Fibroblast of pulmonary artery (primary cell): Measurements from ENCODE around the gene DFFB.
"Not testable (repeated sequence)": the region's sequence is repeated elsewhere in the genome, so short reads cannot be mapped to it uniquely, and the experiment has no call there.

ENCODE experiments used
- DNase-seq: peaks from one replicate; pipeline ENCODE4 v3.0.0-alpha.2; 2010; ENCODE audit warnings: low read depth
- H3K4me3 ChIP-seq: replicated peaks from 2 replicates; pipeline ENCODE4 v1.5.1; 2011; ENCODE audit warnings: low read depth, mild to moderate bottlenecking, control low read depth, low read length, moderate library complexity
- TF ChIP-seq, protein P1 (sequence below): IDR thresholded peaks from 2 replicates; pipeline ENCODE4 v1.5.1; 2011; ENCODE audit warnings: mild to moderate bottlenecking, control low read depth, low read length, inconsistent platforms; ENCODE audit errors: missing control alignments

DFFB gene

DNA sequence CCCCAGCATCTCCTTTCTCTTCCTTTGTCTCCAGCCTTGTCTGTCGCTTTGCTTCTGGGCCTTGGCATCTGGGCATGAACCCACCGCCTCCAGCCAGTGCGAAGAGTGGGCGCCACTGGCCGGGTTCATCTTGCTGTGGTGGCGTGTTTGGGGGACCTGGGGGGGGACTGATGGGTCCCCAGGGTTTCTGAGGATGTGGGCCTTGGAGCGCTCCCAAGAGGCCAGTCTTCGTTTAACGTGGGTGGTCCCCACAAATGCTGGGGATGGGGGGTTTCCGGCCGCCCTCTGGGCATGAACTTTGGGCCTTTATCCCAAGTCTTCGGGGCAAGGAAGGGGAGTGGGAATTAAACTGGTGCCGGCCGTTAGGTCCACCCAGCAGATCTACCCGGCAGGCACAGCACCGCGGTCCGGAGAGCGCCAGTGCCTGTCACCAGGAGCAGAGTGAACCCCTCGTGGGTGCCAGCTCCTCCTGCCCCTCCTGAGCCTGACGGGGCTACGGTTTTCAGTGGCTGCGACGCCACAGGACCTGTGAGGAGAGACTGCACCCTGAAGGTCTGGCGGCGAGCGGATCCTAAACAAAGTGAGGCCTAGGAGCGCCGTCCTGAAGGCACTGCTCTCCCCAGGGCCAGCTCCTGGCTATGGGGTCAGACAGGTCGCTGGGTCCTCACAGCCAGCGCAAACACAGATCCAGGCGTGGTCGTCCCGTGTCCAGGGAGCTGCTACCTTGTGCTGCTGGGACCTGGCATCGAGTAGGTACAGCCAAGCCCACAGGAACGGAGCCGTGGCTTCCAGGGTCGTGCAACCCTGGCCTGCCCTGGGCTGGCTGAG is 54.9 kb downstream of the DFFB start:
- DNase-seq = no peak
- no peak overlapping the region for H3K4me3 ChIP-seq
- TF ChIP-seq, protein P1, sequence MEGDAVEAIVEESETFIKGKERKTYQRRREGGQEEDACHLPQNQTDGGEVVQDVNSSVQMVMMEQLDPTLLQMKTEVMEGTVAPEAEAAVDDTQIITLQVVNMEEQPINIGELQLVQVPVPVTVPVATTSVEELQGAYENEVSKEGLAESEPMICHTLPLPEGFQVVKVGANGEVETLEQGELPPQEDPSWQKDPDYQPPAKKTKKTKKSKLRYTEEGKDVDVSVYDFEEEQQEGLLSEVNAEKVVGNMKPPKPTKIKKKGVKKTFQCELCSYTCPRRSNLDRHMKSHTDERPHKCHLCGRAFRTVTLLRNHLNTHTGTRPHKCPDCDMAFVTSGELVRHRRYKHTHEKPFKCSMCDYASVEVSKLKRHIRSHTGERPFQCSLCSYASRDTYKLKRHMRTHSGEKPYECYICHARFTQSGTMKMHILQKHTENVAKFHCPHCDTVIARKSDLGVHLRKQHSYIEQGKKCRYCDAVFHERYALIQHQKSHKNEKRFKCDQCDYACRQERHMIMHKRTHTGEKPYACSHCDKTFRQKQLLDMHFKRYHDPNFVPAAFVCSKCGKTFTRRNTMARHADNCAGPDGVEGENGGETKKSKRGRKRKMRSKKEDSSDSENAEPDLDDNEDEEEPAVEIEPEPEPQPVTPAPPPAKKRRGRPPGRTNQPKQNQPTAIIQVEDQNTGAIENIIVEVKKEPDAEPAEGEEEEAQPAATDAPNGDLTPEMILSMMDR = no peak

DNA sequence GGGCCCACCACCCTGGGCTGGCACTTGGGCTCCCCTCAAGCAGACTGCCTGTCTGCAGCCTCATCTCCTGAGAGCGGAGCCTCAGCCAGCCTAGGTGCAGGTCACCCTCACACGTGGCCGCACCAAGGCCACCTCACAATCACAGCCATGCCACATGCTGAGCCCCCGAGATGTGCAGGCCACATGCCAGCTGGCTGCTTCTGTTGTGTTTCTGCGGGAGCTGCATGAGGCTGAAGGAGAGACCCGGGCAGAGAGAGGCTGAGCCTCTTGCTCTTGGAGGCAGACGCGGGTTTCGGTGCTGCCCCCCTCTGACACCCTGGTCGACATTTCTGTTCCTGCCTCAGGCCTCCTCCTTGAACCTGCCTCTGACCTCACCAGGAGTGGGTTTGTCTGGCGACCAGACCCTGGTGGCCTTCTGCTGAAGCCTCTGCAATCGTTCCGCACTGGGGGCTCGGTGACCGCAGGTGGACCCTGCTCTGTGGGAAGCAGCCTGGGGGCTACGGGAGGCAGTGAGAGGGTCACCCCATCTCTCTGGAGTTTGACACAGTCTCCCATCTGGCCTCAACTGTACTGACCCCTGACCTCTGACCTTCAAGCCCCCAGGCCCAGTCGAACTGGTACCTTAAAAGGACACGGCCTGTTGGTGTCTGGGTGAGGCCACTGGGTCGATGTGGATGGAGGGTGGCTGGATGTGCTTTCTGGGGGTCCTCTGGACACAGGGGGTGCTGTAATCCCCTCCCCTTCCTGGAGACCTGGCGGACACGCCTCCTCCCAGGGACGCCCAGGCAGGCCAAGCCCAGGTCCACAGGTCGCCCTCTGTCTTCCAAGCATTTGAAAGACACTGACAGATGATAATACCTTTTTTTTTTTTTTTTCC is 55.8 kb downstream of the DFFB start:
- H3K4me3 ChIP-seq = no peak overlapping the region
- DNase-seq = no peak
- TF ChIP-seq, protein P1 = no peak

DNA sequence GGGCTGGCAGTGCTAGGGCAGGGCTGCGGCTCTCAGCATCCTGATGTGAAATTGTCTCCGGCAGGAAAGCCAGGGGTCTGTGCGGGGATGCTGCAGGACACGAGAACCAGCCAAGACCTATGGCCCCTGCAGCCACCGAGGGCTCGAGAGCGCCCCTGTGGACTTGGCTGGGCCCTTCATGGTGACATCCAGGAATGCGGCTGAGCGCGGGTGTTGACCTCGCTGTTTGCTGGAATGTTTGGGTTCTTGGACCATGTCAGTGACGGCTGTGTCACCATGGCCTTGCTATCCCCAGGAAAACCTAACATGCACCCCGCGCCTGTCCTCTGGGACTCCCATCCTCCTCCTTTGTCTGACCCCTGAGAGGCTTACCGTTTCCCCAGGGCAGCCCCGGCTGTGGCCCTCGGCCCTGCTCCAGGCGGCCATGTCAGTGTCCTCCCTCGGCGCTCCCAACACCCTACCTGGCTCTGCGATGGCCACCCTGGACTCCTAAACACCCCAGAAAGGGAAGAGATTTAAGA is 57.1 kb downstream of the DFFB start:
- DNase-seq = no peak
- H3K4me3 ChIP-seq = no peak overlapping the region
- TF ChIP-seq, protein P1 = no peak

DNA sequence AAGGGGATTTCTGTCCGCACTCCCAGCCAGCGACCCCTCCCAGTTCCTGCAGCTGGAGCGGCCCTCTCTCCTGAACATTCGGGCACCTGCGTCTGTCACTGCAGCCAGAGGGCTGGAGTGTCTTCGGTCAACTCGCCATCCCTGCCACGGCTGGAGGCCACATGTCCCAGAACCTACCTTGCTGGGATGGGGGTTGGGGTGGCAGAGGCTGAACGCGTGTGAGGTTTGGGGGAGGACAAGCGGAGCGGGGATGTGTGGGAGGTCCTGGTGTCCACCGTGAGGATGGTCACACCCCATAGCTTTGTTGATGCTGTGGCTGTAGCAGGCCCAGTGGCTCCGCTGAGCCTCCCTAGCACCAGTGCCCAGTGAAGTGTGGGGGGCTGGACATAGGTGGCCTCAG is 57.6 kb downstream of the DFFB start:
- H3K4me3 ChIP-seq = no peak overlapping the region
- TF ChIP-seq, protein P1 = no peak

DNA sequence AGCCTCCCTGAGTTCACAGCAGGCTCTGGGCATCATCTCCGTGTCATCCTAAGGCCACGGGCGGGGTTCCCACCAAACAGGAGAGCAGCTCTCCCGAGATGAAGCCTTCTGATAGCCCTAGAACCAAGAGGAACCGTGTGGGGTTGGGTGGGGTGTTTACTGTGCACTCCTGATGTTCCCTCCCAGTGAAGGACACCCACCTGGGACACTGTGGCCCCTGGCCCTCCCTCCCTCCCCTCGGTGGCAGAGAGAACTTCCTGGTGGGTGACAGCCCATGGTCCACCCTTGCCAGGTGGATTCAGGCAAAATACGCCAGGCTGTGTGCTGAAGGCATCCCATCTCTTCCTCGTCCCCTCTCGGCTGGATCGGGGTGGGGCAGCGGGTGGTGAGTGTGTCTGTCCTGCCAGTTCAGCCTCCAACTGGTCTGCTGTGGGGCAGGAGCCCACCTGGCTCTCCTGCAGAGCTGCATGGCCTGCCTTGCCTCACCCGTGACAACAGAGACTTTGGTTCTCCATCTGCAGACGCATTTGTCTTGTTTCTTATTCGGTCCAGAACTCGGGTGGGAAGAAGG is 58.4 kb downstream of the DFFB start:
- TF ChIP-seq, protein P1 = no peak
- DNase-seq = no peak
- H3K4me3 ChIP-seq = no peak overlapping the region

More for the DNA sequence above, 57.6 kb downstream of the DFFB start:
- DNase-seq = no peak

DNA sequence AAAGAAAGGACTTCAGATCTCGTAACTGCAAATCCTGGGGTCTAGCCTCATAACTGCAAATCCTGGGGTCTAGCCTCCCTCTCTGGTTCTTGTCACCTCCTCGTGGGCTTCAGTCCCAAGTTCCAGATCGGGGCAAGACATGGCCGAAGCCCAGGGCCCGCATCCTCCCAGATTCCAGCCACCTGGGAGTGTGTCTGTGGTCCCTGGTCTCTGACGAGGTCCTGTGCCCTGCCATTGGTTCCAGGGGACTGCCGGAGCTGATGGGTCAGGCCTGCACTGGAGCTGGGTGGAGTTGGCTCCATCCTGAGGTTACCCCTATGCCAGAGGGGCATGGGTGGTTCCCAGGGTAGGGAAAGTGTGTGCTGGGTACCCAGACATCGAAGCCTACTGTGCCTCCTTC is 60.5 kb downstream of the DFFB start:
- DNase-seq = no peak
- TF ChIP-seq, protein P1 = no peak
- no peak overlapping the region for H3K4me3 ChIP-seq

DNA sequence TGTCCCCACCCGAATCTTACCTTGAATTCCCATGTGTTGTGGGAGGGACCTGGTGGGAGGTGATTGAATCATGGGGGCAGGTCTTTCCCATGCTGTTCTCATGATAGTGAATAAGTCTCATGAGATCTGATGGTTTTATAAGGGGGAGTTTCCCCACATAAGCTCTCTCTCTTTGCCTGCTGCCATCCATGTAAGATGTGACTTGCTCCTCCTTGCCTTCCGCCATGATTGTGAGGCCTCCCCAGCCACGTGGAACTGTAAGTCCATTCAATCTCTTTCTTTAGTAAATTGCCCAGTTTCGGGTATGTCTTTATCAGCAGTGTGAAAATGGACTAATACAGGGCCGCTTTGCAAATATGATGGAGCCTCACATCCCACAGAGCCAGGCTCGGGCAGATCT is 61.1 kb downstream of the DFFB start:
- not testable (repeated sequence) for DNase-seq, H3K4me3 ChIP-seq
